H9 (cell line): ENCODE data around the gene BIK. TPM values are rescaled to one million over a fixed set of nuclear protein-coding genes. Genes with fewer than 3 reads are reported as not detected.

Source experiments
- DNase-seq: peaks from one replicate; pipeline ENCODE4 v3.0.0-alpha.2; 2017
- H2AFZ ChIP-seq: one replicate; pipeline ENCODE4 v1.6.1; 2013; ENCODE audit warnings: mild to moderate bottlenecking, low read length, control low read depth, moderate library complexity
- H2AK5ac ChIP-seq: 2 replicates; pipeline ENCODE4 v1.6.1; 2013; ENCODE audit warnings: low read length, control low read depth, mixed read lengths; ENCODE audit not compliant: insufficient read length
- H2BK120ac ChIP-seq: one replicate; pipeline ENCODE4 v1.6.1; 2013; ENCODE audit warnings: low read depth, mild to moderate bottlenecking, low read length, control low read depth, inconsistent platforms; ENCODE audit not compliant: poor library complexity, severe bottlenecking
- H2BK12ac ChIP-seq: 2 replicates; pipeline ENCODE4 v1.6.1; 2013; ENCODE audit warnings: low read length, control low read depth, mixed read lengths, low read depth; ENCODE audit not compliant: insufficient read length
- H2BK15ac ChIP-seq: 2 replicates; pipeline ENCODE4 v1.6.1; 2013; ENCODE audit warnings: low read depth, low read length, control low read depth
- H2BK20ac ChIP-seq: one replicate; pipeline ENCODE4 v1.6.1; 2013; ENCODE audit warnings: low read depth, mild to moderate bottlenecking, low read length, control low read depth, inconsistent platforms; ENCODE audit not compliant: poor library complexity, severe bottlenecking
- H2BK5ac ChIP-seq: 2 replicates; pipeline ENCODE4 v1.6.1; 2013; ENCODE audit warnings: low read length, control low read depth, mixed read lengths; ENCODE audit not compliant: insufficient read length
- H3K14ac ChIP-seq: 2 replicates; pipeline ENCODE4 v1.6.1; 2013; ENCODE audit warnings: low read length, control low read depth; ENCODE audit not compliant: insufficient read depth
- H3K18ac ChIP-seq: 2 replicates; pipeline ENCODE4 v1.6.1; 2013; ENCODE audit warnings: low read depth, mild to moderate bottlenecking, mixed read lengths, low read length, control low read depth; ENCODE audit not compliant: insufficient read length
- H3K23ac ChIP-seq: 2 replicates; pipeline ENCODE4 v1.6.1; 2013; ENCODE audit warnings: low read length, control low read depth, mixed read lengths, low read depth; ENCODE audit not compliant: insufficient read length
- H3K23me2 ChIP-seq: 2 replicates; pipeline ENCODE4 v1.6.1; 2013; ENCODE audit warnings: low read depth, mild to moderate bottlenecking, mixed read lengths, low read length, control low read depth; ENCODE audit not compliant: insufficient read length, poor library complexity, severe bottlenecking
- H3K27ac ChIP-seq: 2 replicates; pipeline ENCODE4 v1.5.1; 2013; ENCODE audit warnings: low read length, control low read depth, mixed read lengths, low read depth; ENCODE audit not compliant: insufficient read length
- H3K27me3 ChIP-seq: 2 replicates; pipeline ENCODE4 v1.6.1; 2013; ENCODE audit warnings: low read length, control low read depth, inconsistent platforms; ENCODE audit not compliant: insufficient read depth
- H3K4ac ChIP-seq: 2 replicates; pipeline ENCODE4 v1.6.1; 2013; ENCODE audit warnings: low read depth, mild to moderate bottlenecking, control low read depth, inconsistent platforms, low read length, moderate library complexity
- H3K4me1 ChIP-seq: 2 replicates; pipeline ENCODE4 v1.6.1; 2013; ENCODE audit warnings: low read length, control low read depth, inconsistent platforms; ENCODE audit not compliant: insufficient read depth
- H3K4me2 ChIP-seq: 2 replicates; pipeline ENCODE4 v1.6.1; 2013; ENCODE audit warnings: low read length, control low read depth, mixed read lengths; ENCODE audit not compliant: insufficient read length, insufficient read depth
- H3K56ac ChIP-seq: 2 replicates; pipeline ENCODE4 v1.6.1; 2013; ENCODE audit warnings: low read depth, mild to moderate bottlenecking, mixed read lengths, low read length, control low read depth; ENCODE audit not compliant: insufficient read length
- H3K79me1 ChIP-seq: 2 replicates; pipeline ENCODE4 v1.6.1; 2013; ENCODE audit warnings: low read depth, mild to moderate bottlenecking, moderate library complexity, low read length, control low read depth, inconsistent platforms; ENCODE audit not compliant: insufficient read depth, poor library complexity, severe bottlenecking
- H3K79me2 ChIP-seq: 2 replicates; pipeline ENCODE4 v1.6.1; 2013; ENCODE audit warnings: low read length, control low read depth, inconsistent platforms; ENCODE audit not compliant: insufficient read depth
- H3K9ac ChIP-seq: 2 replicates; pipeline ENCODE4 v1.6.1; 2013; ENCODE audit warnings: low read length, control low read depth, mixed read lengths; ENCODE audit not compliant: insufficient read length; ENCODE audit errors: extremely low read depth
- H3K9me3 ChIP-seq: one replicate; pipeline ENCODE4 v1.6.1; 2013; ENCODE audit warnings: low read depth, low read length, inconsistent platforms; ENCODE audit not compliant: control insufficient read depth
- H3T11ph ChIP-seq: one replicate; pipeline ENCODE4 v1.6.1; 2013; ENCODE audit warnings: mild to moderate bottlenecking, low read length, control low read depth, inconsistent platforms
- H4K20me1 ChIP-seq: one replicate; pipeline ENCODE4 v1.6.1; 2013; ENCODE audit not compliant: control insufficient read depth, insufficient read length, insufficient read depth
- H4K5ac ChIP-seq: 2 replicates; pipeline ENCODE4 v1.6.1; 2013; ENCODE audit warnings: low read depth, mild to moderate bottlenecking, mixed read lengths, low read length, control low read depth; ENCODE audit not compliant: insufficient read length
- H4K8ac ChIP-seq: replicated peaks from 2 replicates; pipeline ENCODE4 v1.6.1; 2013; ENCODE audit warnings: low read length, control low read depth, mixed read lengths, low read depth; ENCODE audit not compliant: insufficient read length
- H4K91ac ChIP-seq: 2 replicates; pipeline ENCODE4 v1.6.1; 2013; ENCODE audit warnings: low read depth, mild to moderate bottlenecking, moderate library complexity, mixed read lengths, low read length, control low read depth; ENCODE audit not compliant: insufficient read length
- H3K27ac Mint-ChIP-seq, 3 experiments: 2 replicates in 2 of 3; 3 replicates in 1 of 3; pipeline ENCODE4 v1.8.0; 2020 to 2021; ENCODE audit warnings: mixed read lengths in 3 of 3, mild to moderate bottlenecking in 1 of 3, moderate library complexity in 1 of 3
- H3K27me3 Mint-ChIP-seq: 2 replicates; pipeline ENCODE4 v1.8.0; 2021; ENCODE audit warnings: low read depth, mild to moderate bottlenecking, moderate library complexity, mixed read lengths
- H3K36me3 Mint-ChIP-seq, 3 experiments: 2 replicates in 2 of 3; 3 replicates in 1 of 3; pipeline ENCODE4 v1.8.0; 2020 to 2021; ENCODE audit warnings: low read depth in 3 of 3, mixed read lengths in 3 of 3; ENCODE audit not compliant: insufficient read depth in 1 of 3
- H3K4me1 Mint-ChIP-seq, 2 experiments: 2 replicates each; pipeline ENCODE4 v1.8.0; 2020; ENCODE audit warnings: mixed read lengths in 2 of 2
- H3K4me3 Mint-ChIP-seq, 2 experiments: 2 replicates in 1 of 2; 3 replicates in 1 of 2; pipeline ENCODE4 v1.8.0; 2020 to 2021; ENCODE audit warnings: mild to moderate bottlenecking in 2 of 2, mixed read lengths in 2 of 2, moderate library complexity in 1 of 2
- H3K9me3 Mint-ChIP-seq, 2 experiments: 2 replicates in 1 of 2; 3 replicates in 1 of 2; pipeline ENCODE4 v1.8.0; 2020; ENCODE audit warnings: mild to moderate bottlenecking in 2 of 2, mixed read lengths in 2 of 2, moderate library complexity in 1 of 2
- WGBS: extraction: QIAGEN DNeasy Blood & Tissue Kit; methylation state at CpG from one replicate; pipeline ENCODE4 v1.1.7; 2013; ENCODE audit warnings: missing lambda C conversion rate, low lambda C conversion rate, mixed read lengths; ENCODE audit not compliant: insufficient read length; ENCODE audit errors: extremely low coverage; 5-methylcytosine and 5-hydroxymethylcytosine counted together
- total RNA-seq: library from RNA; stranded (reverse); gene quantifications from 2 replicates; pipeline ENCODE4 v1.2.1, GENCODE V29; 2021
- TF ChIP-seq, protein P1 (sequence below): fragments of 200-600 bp; sonication (generic); conservative IDR thresholded peaks from 3 replicates; pipeline ENCODE4 v1.8.0; 2021; ENCODE audit warnings: antibody characterized with exemption, mild to moderate bottlenecking

The BIK gene
- total RNA-seq, 1 experiment from 2014 or later: 8.3 TPM

DNA sequence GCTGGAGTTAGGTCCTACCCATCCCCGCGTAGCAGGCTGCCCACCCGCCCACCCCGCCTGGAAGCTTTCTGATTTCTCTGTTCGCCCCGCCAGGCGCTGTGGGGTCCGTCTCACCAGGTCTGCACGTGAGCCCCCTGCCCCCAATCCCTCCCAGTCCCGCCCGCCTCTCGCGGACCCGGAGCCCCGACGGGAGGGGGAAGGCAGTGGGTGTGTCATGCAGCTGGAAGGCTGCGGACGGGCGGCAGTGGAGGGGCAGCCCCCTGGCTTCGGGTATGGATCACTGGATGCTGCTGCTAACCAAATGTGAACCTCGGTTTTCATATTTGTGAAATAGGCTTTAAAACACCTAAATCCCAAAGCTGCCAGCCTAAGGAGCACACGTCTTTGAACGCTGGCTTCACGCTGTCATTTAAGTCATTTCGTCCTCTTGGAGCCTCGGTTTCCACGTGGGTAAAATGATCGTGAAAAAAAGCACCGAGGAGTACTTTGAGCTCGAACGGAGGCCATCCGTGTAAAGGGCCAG lies 568 bp upstream of the BIK start:
- no peak overlapping the region for H3K56ac ChIP-seq
- no peak overlapping the region for H3K4ac ChIP-seq
- no peak overlapping the region for H2BK5ac ChIP-seq
- no peak overlapping the region for H4K91ac ChIP-seq
- WGBS: no CpG with 5 or more reads among the region's 32 CpGs
- H3K27me3 ChIP-seq: peaks cover 30% of the 10 kb centered on the region
- no peak overlapping the region for H3K18ac ChIP-seq
- H3T11ph ChIP-seq: no peak overlapping the region
- Mint-ChIP-seq H3K27me3 (peaks cover 82% of the 10 kb centered on the region), H3K9me3 (no peaks in the 10 kb centered on the region), H3K36me3 (no peaks in the 10 kb centered on the region), H3K27ac (peak overlapping the region in 1 of 3 experiments; percentile 58; a peak in 3 of 7 replicates), H3K4me3 (peak overlapping the region; percentile 68 to 80), H3K4me1 (peaks cover 9 to 32% of the 10 kb centered on the region in 2 experiments)
- no peaks in the 10 kb centered on the region for H3K9me3 ChIP-seq
- H3K23me2 ChIP-seq: peaks cover 11% of the 10 kb centered on the region
- no peak overlapping the region for H2BK15ac ChIP-seq
- DNase-seq: peak; percentile 46
- H4K20me1 ChIP-seq: no peaks in the 10 kb centered on the region
- no peak overlapping the region for H4K8ac ChIP-seq
- H3K4me1 ChIP-seq: peaks cover 4% of the 10 kb centered on the region; the same call in 1 of the 2 replicates
- H2BK12ac ChIP-seq: no peak overlapping the region
- H3K27ac ChIP-seq: no peak overlapping the region
- H3K79me2 ChIP-seq: no peaks in the 10 kb centered on the region
- no peak overlapping the region for H2BK20ac ChIP-seq
- H3K79me1 ChIP-seq: no peaks in the 10 kb centered on the region
- TF ChIP-seq, protein P1, sequence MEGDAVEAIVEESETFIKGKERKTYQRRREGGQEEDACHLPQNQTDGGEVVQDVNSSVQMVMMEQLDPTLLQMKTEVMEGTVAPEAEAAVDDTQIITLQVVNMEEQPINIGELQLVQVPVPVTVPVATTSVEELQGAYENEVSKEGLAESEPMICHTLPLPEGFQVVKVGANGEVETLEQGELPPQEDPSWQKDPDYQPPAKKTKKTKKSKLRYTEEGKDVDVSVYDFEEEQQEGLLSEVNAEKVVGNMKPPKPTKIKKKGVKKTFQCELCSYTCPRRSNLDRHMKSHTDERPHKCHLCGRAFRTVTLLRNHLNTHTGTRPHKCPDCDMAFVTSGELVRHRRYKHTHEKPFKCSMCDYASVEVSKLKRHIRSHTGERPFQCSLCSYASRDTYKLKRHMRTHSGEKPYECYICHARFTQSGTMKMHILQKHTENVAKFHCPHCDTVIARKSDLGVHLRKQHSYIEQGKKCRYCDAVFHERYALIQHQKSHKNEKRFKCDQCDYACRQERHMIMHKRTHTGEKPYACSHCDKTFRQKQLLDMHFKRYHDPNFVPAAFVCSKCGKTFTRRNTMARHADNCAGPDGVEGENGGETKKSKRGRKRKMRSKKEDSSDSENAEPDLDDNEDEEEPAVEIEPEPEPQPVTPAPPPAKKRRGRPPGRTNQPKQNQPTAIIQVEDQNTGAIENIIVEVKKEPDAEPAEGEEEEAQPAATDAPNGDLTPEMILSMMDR: no peak
- no peak overlapping the region for H2AK5ac ChIP-seq
- no peak overlapping the region for H2AFZ ChIP-seq
- peak overlapping the region; percentile 85 for H3K4me2 ChIP-seq
- H3K9ac ChIP-seq: no peak overlapping the region
- no peak overlapping the region for H4K5ac ChIP-seq
- H3K23ac ChIP-seq: no peak overlapping the region
- no peak overlapping the region for H2BK120ac ChIP-seq
- H3K14ac ChIP-seq: no peak overlapping the region; the same call in 1 of the 2 replicates
